Measurements from ENCODE around the gene FKBP1A. TPM values are rescaled to one million over a fixed set of nuclear protein-coding genes. Genes with fewer than 3 reads are reported as not detected.
A peak's percentile ranks its signal among the peaks of the same experiment; 100 is the strongest.

The FKBP1A gene
- total and polyA plus RNA-seq, 2 experiments from 2014 or later = 95.1 to 162 TPM

DNA sequence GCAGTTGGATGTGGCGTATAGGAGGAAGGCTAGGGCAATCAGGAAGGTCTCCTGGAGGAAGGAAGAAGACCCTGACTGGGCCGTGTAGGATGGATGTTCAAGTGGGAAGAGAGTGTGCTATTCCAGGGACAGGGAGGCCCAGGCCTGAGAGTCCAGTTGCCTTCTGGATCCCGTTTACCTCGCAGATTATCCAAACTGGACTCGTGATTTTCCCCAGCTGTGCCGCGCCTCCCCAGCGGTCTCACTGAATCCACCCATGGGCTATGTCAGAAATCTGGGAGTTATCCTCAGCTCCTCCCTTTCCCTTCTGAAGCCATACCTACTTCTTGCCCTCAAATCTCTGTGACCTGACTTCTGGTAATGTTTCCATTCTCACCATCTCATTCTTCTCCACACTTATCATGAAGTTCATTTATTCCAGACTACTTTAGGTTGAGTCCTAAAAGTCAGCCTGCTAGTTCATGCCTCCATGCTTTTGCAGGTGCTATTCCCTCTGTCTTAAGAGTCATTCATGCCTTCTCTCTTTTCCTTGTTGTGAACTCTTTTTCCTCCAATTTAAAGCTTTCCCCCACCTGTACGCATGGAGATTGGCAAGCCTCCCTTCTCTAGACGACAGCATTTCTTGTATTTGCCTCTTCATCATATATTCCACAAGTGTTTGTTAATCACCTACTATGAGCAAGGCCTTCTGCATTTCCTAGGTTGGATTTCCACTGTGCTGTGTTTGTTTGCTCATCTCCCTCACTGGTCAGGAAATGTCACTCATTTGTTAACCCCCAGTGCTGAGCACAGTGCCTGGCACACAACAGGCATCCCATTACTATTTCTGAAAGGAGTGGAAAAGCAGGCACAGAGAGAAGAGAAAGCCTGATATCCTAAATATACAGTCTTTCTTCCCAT is 66.6 kb downstream of the FKBP1A start:
- no peaks in the 10 kb centered on the region for H3K4me1 ChIP-seq (ENCODE audit: low read depth)
- H3K36me3 ChIP-seq = no peaks in the 10 kb centered on the region
- peak overlapping the region; percentile 66 for H3K4me3 ChIP-seq
- H3K27ac ChIP-seq = peak overlapping the region; percentile 98
- H3K9me3 ChIP-seq (ENCODE audit: low read depth) = no peaks in the 10 kb centered on the region
- DNase-seq (ENCODE audit: low read depth in 1 of 2, low spot score in 1 of 2) = peak in 1 of 2 donors; percentile 68
- no peaks in the 10 kb centered on the region for H3K27me3 ChIP-seq
- TF ChIP-seq CTCF (IDR thresholded peaks at IDR 0.05; ENCODE audit: low read depth, low read length) = no peak

GRCh38 chr20:1325173-1326030 is 67.5 kb downstream of the FKBP1A start:
- no peaks in the 10 kb centered on the region for H3K27me3 ChIP-seq

DNA sequence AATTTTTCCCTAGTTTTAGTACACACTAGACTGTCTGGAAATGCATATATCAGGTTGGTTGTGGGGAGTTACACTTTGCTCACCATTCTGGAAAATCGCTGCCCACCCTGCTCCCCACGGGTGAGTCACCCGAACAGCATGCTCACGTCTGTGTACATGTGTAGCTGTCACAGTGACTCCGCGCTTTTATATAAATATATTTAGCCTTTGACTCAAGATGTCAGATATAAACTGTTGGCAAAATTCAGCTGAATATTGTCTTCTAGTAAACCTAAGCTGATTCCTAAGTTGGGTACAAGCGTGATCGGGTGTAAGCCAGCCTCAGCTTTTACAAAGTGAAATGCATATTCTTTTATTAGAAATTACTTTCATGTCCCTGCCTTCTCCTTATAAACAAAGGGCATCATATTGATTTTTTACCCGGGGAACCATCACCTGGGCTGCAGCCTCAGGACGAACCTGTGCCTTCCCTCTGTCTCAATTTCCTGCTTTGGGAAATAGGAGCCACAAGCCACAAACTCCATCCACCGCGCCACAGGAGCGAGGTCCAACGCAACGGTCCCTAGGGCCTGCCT is 68.2 kb downstream of the FKBP1A start:
- peak in 1 of 2 donors; percentile 69 for DNase-seq (ENCODE audit: low read depth in 1 of 2, low spot score in 1 of 2)
- H3K9me3 ChIP-seq (ENCODE audit: low read depth) = no peaks in the 10 kb centered on the region
- H3K27ac ChIP-seq = no peak overlapping the region
- no peaks in the 10 kb centered on the region for H3K4me1 ChIP-seq (ENCODE audit: low read depth)
- H3K36me3 ChIP-seq = no peaks in the 10 kb centered on the region
- no peaks in the 10 kb centered on the region for H3K27me3 ChIP-seq
- no peak for TF ChIP-seq CTCF (IDR thresholded peaks at IDR 0.05; ENCODE audit: low read depth, low read length)
- H3K4me3 ChIP-seq = peak overlapping the region; percentile 66

More at GRCh38 chr20:1325173-1326030, 67.5 kb downstream of the FKBP1A start:
- DNase-seq (ENCODE audit: low read depth in 1 of 2, low spot score in 1 of 2) = peak; percentile 96 to 98
- Histone ChIP-seq H3K36me3 (no peaks in the 10 kb centered on the region), H3K27ac (peak overlapping the region; percentile 98), H3K9me3 (ENCODE audit: low read depth) (no peaks in the 10 kb centered on the region), H3K4me3 (peak overlapping the region; percentile 66), H3K4me1 (ENCODE audit: low read depth) (no peaks in the 10 kb centered on the region)
- TF ChIP-seq CTCF (IDR thresholded peaks at IDR 0.05; ENCODE audit: low read depth, low read length) = peak; percentile 8

- no peak for DNase-seq (ENCODE audit: low read depth in 1 of 2, low spot score in 1 of 2)
- TF ChIP-seq CTCF (IDR thresholded peaks at IDR 0.05; ENCODE audit: low read depth, low read length) = no peak
- Histone ChIP-seq H3K4me1 (ENCODE audit: low read depth) (no peaks in the 10 kb centered on the region), H3K9me3 (ENCODE audit: low read depth) (no peaks in the 10 kb centered on the region), H3K4me3 (no peak overlapping the region), H3K27ac (no peak overlapping the region), H3K36me3 (no peaks in the 10 kb centered on the region), H3K27me3 (no peaks in the 10 kb centered on the region)
Observed at GRCh38 chr20:1323830-1324597, 68.8 kb downstream of the FKBP1A start.

DNA sequence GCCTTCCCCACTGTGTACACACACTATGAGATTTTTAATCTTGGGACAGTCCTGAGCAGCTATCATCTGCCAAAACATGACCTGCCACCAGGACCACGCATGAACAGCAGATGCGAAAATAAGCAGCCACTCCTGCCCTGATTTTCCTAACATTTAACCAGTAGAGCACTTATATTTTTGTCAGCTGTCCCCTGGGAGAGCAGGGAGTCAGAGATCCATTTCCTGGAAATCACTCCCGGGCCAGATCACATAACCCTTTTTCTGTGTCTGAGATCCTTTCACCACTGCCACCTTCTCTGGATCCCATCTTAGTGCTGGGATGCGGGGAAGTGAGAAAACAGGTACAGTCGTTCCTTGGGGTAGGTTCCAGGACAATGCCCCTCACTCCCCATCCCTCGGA is 69.6 kb downstream of the FKBP1A start:
- DNase-seq (ENCODE audit: low read depth in 1 of 2, low spot score in 1 of 2) = peak in 1 of 2 donors; percentile 29
- H3K4me1 ChIP-seq (ENCODE audit: low read depth) = no peaks in the 10 kb centered on the region
- no peaks in the 10 kb centered on the region for H3K27me3 ChIP-seq
- H3K36me3 ChIP-seq = no peaks in the 10 kb centered on the region
- no peak for TF ChIP-seq CTCF (IDR thresholded peaks at IDR 0.05; ENCODE audit: low read depth, low read length)
- H3K4me3 ChIP-seq = no peak overlapping the region
- no peak overlapping the region for H3K27ac ChIP-seq
- H3K9me3 ChIP-seq (ENCODE audit: low read depth) = no peaks in the 10 kb centered on the region
